HG02642 (cell line): ENCODE data around the gene HK3.
A peak's percentile ranks its signal among the peaks of the same experiment; 100 is the strongest.

Experiments
- ATAC-seq: cut with Tn5 transposase; IDR thresholded peaks from one replicate; pipeline ENCODE4 v1.9.1; 2021; ENCODE audit warnings: mild to moderate bottlenecking; ENCODE audit not compliant: unreplicated experiment, poor library complexity

HK3 gene

GRCh38 chr5:176853151-176853778 lies 45.9 kb downstream of the HK3 start:
- no peak for ATAC-seq

GRCh38 chr5:176851871-176852658 lies 47.1 kb downstream of the HK3 start:
- no peak for ATAC-seq

- ATAC-seq, result no peak
Observed at GRCh38 chr5:176851380-176851779, 47.8 kb downstream of the HK3 start.

GRCh38 chr5:176850371-176851245 lies 48.5 kb downstream of the HK3 start:
- no peak for ATAC-seq

DNA sequence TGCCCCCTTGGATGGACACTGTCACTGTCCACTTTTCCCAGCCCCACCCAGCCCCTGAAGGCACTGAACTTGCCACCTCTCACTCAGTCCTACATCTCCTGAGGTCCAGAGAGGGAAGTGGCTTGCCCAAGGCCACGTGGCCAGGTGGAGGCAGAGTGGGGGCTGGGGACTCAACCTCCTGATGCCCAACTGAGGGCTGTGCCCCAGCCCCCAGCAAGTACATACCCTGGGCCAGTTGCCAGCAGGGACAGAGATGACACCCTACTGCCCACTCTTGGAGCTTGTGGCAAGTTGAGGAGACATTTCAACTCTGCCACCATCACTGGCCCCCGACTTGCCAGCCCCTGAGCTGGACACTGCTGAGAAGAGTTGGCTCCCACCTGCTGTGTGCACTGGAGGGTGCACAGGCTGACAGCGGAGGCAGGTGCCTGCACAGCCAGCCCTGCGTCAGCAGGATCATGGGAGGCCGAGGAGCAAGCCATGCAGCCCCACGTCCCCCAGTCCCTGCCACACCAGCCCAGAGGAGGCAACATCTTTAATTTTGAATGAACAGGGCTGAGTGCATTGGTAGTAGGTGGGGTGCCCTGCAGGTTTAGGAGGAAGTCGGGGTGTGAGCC lies 49.4 kb downstream of the HK3 start:
- no peak for ATAC-seq

GRCh38 chr5:176848651-176849050 lies 50.5 kb downstream of the HK3 start:
- ATAC-seq, result no peak

GRCh38 chr5:176847726-176848290 lies 51.3 kb downstream of the HK3 start:
- no peak for ATAC-seq

- no peak for ATAC-seq
Observed at GRCh38 chr5:176847148-176847547, 52.0 kb downstream of the HK3 start.

DNA sequence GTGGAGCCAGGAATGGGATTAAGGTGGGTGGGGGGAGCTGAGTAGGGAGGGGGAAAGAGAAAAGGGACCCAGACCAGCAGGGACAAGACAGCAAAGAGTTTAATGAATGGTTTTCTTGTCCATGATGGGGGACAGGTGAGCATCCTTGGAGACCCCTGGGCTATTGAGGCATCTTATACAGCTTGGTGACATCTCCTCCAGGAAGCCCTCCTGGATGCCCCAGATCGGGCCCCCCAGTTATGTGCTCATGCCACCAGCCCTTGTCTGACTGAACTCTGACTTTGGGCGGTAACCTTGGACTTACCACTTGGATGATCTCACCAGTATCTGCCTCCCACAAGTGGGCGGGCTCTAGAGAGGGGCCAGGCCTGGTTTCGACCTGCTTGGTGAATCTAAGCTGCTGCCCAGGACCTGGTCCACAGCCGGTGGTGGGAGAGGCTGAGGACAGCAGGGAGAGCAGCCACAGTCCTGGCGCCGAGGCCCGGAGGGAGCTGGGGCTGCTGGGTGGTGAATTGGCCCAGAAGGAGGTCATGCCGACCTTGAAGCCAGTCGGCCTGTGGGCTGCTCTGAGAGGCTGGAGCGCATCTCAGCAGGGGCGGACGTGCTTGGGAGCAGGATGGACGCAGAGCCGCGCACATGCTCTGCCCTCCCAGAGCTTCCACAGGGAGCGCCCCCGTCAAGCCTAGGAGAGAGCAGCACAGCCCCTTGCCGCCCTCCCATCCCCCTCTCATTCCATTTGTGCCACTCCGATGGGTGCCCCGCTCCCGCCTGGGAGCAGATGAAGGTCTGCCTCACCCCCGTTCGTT lies 52.6 kb downstream of the HK3 start:
- no peak for ATAC-seq

DNA sequence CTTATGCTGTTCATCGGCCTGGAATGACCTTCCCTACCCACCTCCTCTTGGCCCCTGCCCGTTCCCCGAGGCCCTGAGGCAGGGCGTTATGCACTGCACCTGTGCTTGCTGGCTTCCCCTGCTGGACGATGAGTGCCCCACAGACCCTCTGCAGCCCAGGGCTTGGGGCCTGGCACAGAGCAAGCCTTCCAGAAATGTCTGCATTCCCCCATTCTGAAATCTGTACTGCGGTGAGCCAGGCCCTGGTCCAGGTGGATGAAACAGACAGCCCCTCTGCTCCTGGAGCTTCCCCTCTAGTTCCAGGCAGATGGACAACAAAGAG lies 53.8 kb downstream of the HK3 start:
- ATAC-seq, result no peak

DNA sequence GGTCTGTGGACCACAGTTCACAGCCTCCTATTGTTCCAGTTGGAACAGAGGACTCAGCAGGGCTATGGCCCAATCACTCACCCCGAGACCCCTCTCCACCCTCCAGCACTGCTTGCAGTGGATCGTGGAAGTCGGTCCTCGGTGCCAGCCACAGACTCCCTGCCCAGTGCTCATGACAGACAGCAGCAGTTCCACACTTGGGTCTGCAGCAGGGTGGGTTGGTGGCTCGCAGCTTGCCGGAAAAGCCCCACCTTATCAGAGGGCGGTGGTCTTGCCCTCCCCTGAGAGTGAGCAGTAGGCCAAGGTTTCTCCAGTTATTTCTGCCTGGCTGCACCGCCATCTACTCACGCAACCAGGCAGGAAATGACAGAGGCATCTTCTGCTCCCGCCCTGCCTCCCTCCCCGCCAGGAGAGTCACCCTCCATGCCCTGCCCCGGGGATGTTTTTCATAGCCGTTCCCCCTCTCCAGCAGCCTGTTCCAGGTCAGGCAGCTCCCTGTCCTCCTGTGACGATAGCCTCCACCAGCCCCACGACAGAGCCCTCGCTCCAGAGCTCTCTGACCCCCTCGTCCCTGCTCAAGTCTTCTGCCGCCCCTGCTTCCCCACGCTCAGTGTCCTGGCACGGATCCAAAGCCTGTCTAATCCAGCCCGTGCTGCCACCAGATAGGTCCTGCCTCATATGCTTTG lies 54.3 kb downstream of the HK3 start:
- ATAC-seq, result no peak

DNA sequence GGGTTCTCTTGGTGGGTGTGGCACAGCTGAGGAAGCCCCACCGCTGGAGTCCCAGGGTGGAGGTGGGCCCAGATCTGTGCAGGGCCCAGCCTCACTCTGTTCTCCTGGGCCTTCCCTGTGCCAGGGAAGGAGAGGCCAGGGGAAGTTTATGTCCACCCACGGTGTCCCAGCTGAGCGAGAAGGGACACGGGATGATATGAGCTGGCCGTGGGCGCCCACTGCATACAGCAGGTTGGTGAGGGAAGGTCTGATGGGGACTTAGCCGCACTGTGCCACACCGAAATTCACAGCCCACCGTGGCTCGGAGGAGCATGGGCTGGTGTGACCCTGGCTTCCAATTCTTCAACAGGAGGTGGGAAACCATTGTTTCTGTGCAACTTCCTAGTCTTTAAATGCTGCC lies 54.9 kb downstream of the HK3 start:
- ATAC-seq, result no peak

- ATAC-seq, result no peak
Observed at GRCh38 chr5:176843673-176844072, 55.5 kb downstream of the HK3 start.

DNA sequence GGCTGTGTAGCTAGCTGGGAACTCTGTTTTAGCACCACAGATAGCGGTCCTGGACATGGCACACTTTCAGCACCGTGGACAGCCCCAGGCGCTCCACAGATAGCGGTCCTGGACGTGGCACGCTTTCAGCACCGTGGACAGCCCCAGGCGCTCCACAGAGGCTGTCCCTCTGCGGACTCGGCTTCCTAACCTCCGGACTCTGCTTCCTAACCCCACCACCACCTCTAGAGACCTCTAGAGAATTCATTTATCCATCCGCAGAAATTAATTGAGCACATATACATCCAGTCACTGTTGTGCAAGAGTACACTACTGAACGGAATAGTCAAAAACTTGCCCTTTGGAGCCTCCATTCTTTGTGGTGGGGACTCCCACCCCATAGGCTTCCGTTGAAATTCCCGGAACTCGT lies 61.4 kb downstream of the HK3 start:
- peak; percentile 56 for ATAC-seq

DNA sequence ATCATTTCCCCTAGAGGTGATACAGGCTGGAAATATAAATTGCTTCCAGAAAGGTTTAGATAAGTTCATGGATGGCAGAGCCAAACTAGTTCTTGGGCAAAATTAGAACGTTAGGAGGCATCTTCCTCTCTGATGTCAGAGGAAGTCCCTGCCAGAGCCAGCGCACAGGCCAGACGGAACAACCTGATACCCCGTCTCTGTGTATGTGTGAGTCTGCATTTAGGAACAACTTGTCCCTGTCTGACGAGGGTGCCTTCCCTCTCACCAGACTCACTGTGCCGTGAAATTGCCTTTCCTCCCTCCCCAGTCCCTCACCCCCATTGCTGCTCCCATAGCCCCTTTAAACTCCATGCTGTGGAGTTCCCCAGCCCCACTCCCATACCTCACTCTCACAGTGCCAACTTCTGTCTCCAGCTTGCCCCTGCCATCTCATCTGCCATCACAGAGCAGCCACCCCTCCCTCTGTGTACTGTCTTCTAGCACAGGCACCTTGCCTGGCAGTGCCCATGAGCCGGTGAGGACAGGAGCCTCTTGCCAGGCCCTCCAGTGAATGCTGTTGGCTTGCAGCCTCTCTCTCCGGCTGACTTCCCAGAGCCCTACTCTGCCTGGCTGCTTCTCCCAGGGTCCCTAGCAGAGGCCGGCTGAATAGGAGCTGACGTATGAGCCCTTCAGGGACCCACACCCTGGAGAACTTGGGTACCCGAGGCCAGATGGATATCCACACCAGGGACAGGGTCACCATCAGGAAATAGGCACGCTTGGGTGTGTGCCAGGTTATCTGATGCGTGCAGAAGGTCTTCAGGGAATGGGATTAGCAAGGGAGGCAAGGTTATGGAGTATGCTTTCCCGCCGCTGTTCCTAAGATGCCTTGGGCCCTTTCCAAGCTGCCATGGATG lies 62.1 kb downstream of the HK3 start:
- no peak for ATAC-seq

GRCh38 chr5:176835918-176836317 lies 63.2 kb downstream of the HK3 start:
- no peak for ATAC-seq

DNA sequence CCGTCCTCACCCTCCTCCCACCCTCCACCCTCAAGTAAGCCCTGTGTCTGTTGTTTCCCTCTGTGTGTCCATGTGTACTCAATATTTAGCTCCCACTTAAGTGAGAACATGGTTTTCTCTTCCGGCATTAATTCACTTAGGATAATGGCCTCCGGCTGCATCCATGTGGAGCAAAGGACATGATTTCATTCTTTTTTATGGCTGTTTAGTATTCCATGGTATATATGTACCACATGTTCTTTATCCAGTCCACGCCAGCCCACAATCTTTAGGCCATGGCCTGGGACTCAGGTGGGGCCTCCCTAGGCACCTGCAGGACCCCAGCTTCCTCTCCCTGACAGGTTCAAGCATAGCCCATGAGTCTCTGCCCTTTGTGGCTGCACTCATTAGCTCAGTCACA lies 65.9 kb downstream of the HK3 start:
- ATAC-seq, result no peak

DNA sequence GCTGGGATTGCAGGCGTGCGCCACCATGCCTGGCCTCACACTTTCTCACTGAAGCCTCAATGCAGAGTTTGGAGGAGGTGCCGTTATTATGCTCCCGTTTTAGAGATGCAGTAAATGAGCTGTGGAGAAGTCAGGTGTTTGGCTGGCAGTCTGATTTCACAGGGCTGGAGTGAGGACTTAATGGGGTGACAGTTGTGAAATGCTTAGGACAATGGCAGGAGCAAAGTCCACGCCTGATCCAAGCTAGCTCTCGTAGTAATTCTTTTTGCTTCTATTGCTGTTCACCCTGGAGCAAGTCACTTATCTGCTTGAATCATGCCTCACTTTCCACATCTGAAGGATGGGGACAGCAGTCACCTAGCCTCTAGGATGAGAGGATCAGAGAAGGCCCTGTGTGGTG lies 67.0 kb downstream of the HK3 start:
- no peak for ATAC-seq
